ENCODE data around the gene CAMKK2.
"Not testable (repeated sequence)": the region's sequence is repeated elsewhere in the genome, so short reads cannot be mapped to it uniquely, and the experiment has no call there.

CAMKK2 gene

GRCh38 chr12:121278169-121279070 is 18.1 kb downstream of the CAMKK2 start:
- DNase-seq: no peak

DNA sequence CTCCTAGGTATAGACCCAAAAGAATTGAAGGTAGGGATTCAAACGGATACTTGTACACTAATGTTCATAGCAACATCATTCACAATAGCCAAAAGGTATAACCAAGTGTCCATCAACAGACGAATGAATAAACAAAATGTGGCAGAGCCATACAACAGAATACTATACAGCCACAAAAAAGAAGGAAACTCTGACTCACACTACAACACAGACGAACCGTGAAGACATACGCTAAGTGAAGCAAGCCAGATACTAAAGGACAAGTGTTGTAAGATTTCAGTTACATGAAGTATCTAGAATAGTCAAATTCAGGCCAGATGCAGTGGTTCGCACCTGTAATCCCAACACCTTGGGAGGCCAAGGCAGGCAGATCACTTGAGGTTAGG is 19.1 kb downstream of the CAMKK2 start:
- DNase-seq: no peak

DNA sequence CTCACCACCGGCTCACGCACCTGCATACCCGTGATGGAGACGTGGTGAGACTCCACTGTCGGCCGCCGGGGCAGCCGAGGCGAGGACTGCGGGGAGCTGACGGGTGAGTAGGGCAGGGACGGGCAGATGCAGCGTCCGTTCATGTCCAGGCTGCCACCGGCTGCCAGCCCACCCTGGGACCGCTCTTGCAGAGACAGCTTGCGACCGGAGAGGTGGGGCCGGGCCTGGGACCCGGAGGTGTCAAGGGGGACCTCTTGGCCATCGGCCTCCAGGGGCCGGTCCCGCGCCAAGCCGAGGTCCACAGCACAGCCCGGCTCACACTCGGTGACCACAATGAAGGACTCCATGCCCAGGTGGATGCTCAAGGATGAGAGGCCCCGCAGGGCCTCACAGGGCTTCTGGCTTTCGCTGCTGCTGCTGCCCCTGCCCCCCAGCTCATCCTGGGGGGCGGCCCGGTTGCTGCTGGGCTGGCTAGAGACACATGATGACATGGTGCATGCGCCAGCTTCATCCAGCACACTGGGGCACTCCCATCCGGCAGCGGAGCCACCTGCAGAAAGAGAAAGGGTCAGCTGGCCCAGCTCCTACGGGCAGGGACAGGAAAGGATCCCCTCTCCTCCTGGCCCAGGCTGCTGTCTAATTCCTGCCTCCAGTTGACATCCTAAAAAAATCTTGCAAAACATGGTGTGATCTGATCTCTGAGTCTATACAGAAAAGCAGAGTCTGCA is 22.3 kb downstream of the CAMKK2 start:
- no peak for DNase-seq

DNA sequence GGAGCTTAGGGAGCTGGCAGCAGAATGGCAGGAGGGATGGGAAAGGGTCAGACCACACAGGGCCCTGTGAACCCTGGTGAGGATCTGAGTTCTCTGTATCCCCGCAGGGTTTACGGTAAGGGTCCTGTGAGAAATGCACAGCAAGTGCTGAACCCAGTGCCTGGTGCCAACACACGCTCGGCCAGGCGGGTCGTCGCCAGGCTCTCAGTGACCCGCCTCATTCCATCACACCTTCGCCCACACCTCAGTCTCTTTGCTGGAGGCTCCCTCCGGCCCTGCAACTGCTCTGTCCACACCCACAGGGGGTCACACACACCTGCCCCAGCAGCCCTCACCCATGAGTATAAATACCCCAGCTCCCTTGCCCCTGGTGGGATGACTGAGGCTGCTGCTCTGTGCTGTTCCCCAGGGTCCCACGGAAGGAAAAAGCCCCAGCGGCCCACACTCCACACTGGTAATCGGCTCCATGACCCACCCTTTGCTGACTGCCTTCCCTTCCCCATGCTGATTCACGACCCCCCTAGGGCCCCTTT is 23.1 kb downstream of the CAMKK2 start:
- no peak for DNase-seq

GRCh38 chr12:121267822-121268221 is 28.7 kb downstream of the CAMKK2 start:
- no peak for DNase-seq

- DNase-seq: no peak
Observed at GRCh38 chr12:121264951-121265515, 31.5 kb downstream of the CAMKK2 start.

DNA sequence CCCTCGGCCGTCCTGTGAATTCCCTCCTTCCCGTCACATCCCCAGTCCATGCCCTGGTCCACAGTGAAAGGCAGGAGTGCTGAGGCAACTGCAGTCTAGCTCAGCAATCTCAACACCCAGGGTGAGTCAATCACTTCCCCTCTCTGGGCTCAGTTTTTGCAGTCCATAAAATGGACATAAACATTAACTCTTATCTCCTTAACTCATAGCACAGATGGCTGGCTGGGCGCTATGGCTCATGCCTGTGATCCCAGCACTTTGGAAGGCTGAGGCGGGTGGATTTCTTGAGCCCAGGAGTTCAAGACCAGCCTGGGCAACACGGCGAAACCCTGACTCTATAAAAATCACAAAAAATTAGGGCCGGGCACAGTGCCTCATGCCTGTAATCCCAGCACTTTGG is 32.4 kb downstream of the CAMKK2 start:
- no peak for DNase-seq

DNA sequence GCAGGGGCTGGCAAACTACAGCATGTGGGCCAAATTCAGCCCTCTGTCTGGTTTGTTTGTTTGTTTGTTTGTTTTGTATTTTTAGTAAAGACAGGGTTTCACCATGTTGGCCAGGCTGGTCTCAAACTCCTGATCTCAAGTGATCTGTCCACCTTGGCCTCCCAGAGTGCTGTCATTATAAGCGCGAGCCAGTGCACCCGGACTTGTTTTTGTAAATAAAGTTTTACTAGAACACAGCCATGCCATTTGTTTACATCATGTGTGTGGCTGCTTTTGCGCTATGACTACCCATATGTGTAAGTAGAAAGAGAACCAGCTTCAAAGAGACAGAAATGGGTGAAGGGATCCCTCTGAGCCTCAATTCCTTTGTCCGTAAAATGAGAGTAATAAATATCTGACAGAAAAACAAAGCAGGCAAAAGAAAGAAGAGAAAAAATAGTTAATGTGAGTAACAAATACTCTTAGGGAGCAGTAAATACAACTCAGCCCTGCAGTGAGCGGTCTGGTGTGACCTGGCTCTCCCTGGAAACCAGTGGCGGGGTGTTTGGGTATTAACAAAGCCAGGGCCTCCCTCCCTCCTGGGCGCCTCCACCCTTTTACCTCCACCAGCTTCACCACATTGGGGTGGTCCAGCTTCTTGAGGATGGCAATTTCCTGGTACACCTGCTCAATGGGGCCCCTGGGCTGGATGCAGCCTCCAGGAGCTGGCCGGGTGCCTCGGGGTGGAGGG is 33.1 kb downstream of the CAMKK2 start:
- no peak for DNase-seq

DNA sequence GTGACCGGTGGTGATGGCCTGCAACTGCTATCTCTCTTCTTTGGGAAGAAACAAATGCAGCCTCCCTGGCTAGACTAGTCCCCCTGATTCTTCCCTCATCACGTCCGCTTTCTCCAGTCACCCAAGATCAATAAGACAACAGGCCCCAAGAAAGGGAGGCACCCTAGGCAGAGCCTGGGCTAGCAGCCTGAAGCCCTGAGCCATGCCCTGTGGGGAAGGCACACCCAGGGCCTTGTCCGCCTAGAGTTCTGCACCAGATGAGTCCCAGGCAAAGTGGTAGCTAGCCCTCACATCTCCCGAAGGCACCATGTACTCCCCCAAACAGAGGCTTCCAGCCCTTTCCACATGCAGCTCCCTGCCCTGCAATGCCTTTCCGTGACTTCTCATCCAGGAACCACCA is 35.1 kb downstream of the CAMKK2 start:
- no peak for DNase-seq

DNA sequence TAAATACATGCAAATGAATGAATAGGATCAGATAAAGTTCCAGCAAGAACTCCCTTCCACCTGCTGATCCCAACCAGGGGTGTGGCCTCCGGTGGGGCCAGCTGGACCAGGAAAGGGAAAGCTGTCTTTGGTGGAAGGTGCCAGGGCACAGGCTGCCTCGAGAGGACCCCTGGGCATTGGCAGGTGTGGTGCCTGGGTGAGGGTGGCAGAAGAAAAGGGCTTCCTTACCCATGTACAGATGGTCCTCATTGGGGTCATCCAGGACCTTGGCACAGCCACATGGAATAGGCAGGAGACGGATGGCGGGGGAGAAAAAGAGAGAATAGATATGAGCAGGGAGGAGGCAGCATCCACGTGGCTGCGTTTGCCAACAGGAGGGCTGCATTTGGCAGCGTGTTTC is 36.4 kb downstream of the CAMKK2 start:
- DNase-seq: no peak

DNA sequence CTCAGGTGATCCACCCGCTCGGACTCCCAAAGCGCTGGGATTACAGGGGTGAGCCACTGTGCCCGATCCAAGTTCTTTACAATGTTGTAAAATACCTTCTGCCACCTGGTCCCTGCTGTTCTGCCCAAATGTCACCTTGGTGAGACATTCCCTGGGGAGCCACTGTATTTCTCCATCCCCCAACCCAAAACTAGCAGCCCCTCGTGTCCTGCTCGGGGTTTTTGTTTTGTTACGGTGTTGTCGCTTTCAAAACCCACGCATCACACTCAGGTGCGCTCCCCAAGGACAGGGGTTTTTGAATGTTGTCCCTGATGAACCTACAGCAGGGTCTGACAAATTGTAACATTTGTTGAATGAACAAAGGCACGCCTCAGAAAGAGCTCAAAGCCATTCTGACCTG is 37.4 kb downstream of the CAMKK2 start:
- DNase-seq: no peak

DNA sequence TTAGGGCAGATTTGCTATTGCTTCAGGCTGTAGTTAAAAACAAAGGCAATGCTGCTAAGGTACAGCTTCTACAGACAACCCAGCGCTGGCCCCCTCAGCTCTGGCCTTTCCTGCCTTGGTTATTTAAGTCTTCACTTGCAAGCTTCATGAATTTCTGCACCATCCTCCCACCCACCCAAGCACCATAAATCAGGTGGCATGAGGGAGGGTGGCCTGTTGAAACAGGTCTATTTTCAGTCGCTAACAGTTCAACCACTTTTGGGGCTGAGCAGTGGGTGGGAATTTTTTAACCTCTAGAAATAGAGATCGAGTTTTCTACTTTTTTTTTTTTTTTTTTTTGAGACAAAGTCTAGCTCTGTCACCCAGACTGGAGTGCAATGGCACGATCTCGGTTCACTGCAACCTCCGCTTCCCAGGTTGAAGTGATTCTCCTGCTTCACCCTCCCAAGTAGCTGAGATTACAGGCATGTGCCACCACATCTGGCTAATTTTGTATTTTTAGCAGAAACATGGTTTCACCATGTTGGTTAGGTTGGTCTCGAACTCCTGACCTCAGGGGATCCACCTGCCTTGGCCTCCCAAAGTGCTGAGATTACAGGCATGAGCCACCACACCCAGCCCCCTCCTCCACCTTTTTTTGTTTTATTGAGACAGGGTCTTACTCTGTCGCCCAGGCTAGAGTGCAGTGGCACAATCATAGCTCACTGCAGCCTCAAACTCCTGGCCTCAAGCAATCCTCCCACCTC is 38.6 kb downstream of the CAMKK2 start:
- DNase-seq: not testable (repeated sequence)

DNA sequence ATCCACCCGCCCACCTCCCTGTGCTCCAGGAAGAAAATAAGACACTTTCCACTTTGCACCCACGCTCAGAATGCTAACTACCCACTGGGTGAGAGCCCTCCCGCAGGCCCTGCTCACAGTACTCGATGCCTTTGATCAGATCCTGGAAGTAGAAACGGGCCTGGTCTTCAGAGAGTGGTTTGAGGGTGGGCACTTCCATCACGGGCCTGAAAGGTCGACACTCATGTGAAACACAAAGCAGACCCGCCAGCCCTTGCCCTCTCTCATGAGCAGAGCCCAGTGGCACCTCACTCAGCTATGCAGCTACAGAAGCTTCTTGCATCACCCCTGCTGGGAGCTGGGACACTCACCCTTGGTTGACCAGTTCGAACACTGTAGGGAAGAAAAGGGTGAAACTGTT is 41.1 kb downstream of the CAMKK2 start:
- no peak for DNase-seq

DNA sequence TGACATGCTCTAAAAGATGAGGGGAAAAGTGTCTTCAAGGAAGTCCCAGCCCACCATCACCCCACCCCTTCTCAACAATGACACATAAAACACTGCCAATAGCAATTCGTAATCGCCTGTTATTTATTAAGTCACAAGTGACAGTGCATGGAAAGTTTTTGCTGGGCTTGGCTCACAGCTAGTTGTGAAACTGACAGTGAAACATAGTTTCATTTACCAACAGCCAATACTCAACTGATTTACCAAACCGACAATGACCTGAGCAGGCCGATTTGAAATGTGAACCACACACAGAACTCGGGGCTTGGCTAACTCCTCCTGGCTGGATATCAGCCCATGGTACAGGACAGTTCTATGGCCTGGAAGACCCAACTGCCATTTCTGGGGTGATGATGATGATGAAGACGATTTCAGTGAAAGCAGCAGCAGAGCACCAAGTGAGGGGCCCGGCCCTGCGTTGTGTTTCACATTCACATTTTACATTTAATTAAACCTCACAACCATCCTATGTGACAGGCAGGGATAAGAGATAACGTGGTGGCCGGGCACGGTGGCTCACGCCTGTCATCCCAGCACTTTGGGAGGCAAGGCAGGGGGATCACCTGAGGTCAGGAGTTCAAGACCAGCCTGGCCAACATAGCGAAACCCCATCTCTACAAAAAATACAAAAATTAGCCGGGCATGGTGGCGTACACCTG is 42.7 kb downstream of the CAMKK2 start:
- no peak for DNase-seq

GRCh38 chr12:121252712-121253345 is 43.7 kb downstream of the CAMKK2 start:
- DNase-seq: no peak

DNA sequence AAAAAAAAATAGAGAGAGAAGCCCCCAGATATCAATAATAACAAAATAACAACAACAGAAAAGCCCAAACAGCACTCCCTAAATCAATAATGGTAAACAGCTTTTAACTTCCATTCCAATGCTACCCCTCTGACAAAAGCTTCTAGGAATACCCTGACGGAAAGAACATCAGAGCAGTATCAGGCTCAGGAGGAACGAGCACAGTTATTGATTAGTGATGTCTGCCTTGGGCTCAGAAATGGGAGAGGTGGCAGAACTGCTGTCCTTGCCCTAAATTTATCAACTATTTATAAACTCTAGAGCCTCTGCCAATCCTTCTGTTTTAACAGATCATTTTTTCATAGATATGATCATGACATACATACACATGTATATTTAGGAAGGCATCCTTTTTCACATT is 44.7 kb downstream of the CAMKK2 start:
- no peak for DNase-seq

DNA sequence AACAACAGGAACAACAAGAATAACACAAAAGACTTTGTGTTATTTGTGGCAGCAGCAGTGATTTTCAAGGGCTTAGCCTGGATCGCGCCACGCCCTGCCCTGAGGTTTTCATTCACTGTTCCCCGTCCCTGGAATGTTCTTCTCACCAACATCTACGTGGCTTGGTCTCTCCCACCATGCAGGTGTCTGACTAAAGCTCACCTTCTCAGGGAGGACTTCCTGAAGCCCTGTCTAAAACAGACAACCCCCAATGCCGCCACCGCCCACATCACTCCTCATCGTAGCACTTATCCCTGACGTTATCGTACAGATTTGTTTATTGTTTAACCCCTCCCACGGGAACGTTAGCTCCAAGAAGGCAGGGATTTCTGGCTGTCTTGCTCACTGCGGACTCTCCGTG is 46.1 kb downstream of the CAMKK2 start:
- no peak for DNase-seq

- DNase-seq: no peak
Observed at GRCh38 chr12:121248622-121249021, 47.9 kb downstream of the CAMKK2 start.

DNA sequence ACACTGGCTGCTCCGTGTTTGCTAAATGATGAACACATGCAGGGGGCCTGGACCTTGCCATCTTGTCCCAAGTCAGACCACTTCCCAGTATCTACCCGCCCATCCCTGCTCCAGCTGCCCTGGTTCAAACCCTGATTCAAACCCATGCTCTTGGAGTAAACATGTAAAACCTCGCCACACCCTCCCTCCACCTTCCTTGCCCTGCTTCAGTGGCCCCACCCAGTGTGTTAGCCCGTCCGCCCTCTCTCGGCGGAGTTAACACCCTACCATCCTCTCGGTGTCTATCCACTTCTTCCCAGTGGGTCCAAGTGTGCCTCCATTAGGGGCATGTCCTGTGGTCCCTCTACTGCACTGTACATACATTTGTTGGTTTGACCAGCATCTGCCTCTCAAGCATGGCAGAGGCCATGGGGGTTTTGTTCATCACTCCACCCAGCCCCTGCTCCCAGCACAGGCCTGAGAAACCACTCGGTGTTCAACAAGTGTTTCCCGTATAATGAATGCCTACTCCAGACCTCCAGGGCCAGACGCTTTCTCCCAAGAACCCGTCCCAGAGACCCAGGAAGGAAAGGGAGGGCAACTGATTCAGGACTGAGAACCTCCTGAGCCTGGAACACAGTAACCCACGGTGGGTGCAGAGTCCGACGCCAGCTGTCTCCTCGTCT is 49.5 kb downstream of the CAMKK2 start:
- no peak for DNase-seq

- DNase-seq: no peak
Observed at GRCh38 chr12:121245951-121246350, 50.6 kb downstream of the CAMKK2 start.

DNA sequence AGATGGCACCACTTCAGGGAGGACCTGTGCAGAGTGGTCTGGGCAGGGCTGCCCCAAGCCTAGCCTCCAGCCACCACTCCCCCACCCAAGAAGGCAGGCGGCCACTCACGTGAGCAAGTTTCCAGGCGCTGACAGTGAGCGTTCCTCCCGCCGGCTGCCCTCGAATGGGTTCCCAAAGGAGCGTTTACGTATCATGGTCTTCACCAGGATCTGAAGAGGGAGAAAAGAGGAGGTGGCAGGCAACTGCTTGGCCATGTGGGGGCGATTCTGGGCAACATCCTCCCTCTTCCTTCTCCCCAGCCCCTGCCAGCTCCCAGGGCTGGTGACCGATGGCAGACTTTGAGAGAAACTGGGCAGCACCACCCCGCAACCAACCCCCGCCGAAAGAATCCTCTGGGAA is 51.5 kb downstream of the CAMKK2 start:
- DNase-seq: no peak

Data from NCI-H1105 treated with DMSO at 0.1 percent for 48 hours (cell line).